Liver (tissue), 9 donors: Measurements from ENCODE around the gene STUM. TPM values are rescaled to one million over a fixed set of nuclear protein-coding genes. Genes with fewer than 3 reads are reported as not detected.

Experiments
- DNase-seq: peaks from one replicate; pipeline ENCODE4 v3.0.0-alpha.2; 2017; ENCODE audit warnings: low spot score
- H3K27ac ChIP-seq, 2 donors: one replicate each; pipeline ENCODE4 v1.7.0; 2013; ENCODE audit warnings: inconsistent platforms in 2 of 2, low read length in 2 of 2, control low read depth in 1 of 2, low read depth in 1 of 2, mild to moderate bottlenecking in 1 of 2
- H3K27me3 ChIP-seq, 4 donors: one replicate each; pipeline versions ENCODE4 v1.6.1 to v1.7.0; 2013; ENCODE audit warnings: low read length in 3 of 4, inconsistent platforms in 1 of 4, mild to moderate bottlenecking in 1 of 4, moderate library complexity in 1 of 4; ENCODE audit not compliant: control insufficient read depth in 4 of 4, insufficient read depth in 4 of 4
- H3K36me3 ChIP-seq, 4 donors: one replicate each; pipeline versions ENCODE4 v1.6.1 to v1.7.0; 2013; ENCODE audit warnings: low read length in 3 of 4, mild to moderate bottlenecking in 3 of 4, low read depth in 1 of 4, moderate library complexity in 1 of 4; ENCODE audit not compliant: control insufficient read depth in 4 of 4, insufficient read depth in 3 of 4
- H3K4me1 ChIP-seq, 4 donors: one replicate each; pipeline versions ENCODE4 v1.6.1 to v1.7.0; 2013; ENCODE audit warnings: low read length in 3 of 4, mild to moderate bottlenecking in 3 of 4, moderate library complexity in 1 of 4; ENCODE audit not compliant: control insufficient read depth in 4 of 4, insufficient read depth in 4 of 4
- H3K4me3 ChIP-seq, 3 donors: one replicate each; pipeline versions ENCODE4 v1.6.1 to v1.7.0; 2013; ENCODE audit warnings: low read length in 3 of 3, control low read depth in 1 of 3, low read depth in 1 of 3, mild to moderate bottlenecking in 1 of 3
- H3K9ac ChIP-seq, 2 donors: one replicate each; pipeline ENCODE4 v1.7.0; 2013; ENCODE audit warnings: low read length in 2 of 2, mild to moderate bottlenecking in 2 of 2, moderate library complexity in 2 of 2, control low read depth in 1 of 2, low read depth in 1 of 2
- H3K9me3 ChIP-seq, 4 donors: one replicate each; pipeline versions ENCODE4 v1.6.1 to v1.7.0; 2013; ENCODE audit warnings: low read length in 3 of 4; ENCODE audit not compliant: control insufficient read depth in 4 of 4
- EGR1 ChIP-seq, 2 donors: IDR thresholded peaks; 2 replicates each; pipeline ENCODE4 v1.6.1; 2016 to 2018; ENCODE audit warnings: antibody characterized with exemption in 2 of 2, low read depth in 2 of 2
- FOXA1 ChIP-seq: IDR thresholded peaks from 2 replicates; pipeline ENCODE4 v1.6.1; 2016; ENCODE audit warnings: antibody characterized with exemption
- FOXA2 ChIP-seq: IDR thresholded peaks from 2 replicates; pipeline ENCODE4 v1.6.1; 2016; ENCODE audit warnings: antibody characterized with exemption
- GABPA ChIP-seq, 2 donors: IDR thresholded peaks in 1 of 2; conservative IDR thresholded peaks in 1 of 2; 2 replicates each; pipeline ENCODE4 v1.6.1; 2016; ENCODE audit warnings: antibody characterized with exemption in 2 of 2, mild to moderate bottlenecking in 1 of 2, moderate library complexity in 1 of 2
- HNF4A ChIP-seq, 2 donors: conservative IDR thresholded peaks; 2 replicates each; pipeline ENCODE4 v1.6.1; 2016; ENCODE audit warnings: antibody characterized with exemption in 2 of 2, mild to moderate bottlenecking in 2 of 2
- HNF4G ChIP-seq: IDR thresholded peaks from 2 replicates; pipeline ENCODE4 v1.6.1; 2016; ENCODE audit warnings: antibody characterized with exemption
- JUND ChIP-seq, 2 donors: IDR thresholded peaks; 2 replicates each; pipeline ENCODE4 v1.6.1; 2016; ENCODE audit warnings: antibody characterized with exemption in 2 of 2
- NR2F2 ChIP-seq: IDR thresholded peaks from 2 replicates; pipeline ENCODE4 v1.6.1; 2016; ENCODE audit warnings: antibody characterized with exemption
- RAD21 ChIP-seq, 2 donors: IDR thresholded peaks; 2 replicates each; pipeline ENCODE4 v1.6.1; 2016; ENCODE audit warnings: antibody characterized with exemption in 2 of 2, mild to moderate bottlenecking in 2 of 2
- RXRA ChIP-seq, 2 donors: IDR thresholded peaks; 2 replicates each; pipeline ENCODE4 v1.6.1; 2017 to 2018; ENCODE audit warnings: antibody characterized with exemption in 2 of 2, mild to moderate bottlenecking in 1 of 2
- SP1 ChIP-seq: IDR thresholded peaks from 2 replicates; pipeline ENCODE4 v1.6.1; 2018; ENCODE audit warnings: antibody characterized with exemption, mild to moderate bottlenecking
- TAF1 ChIP-seq: conservative IDR thresholded peaks from 2 replicates; pipeline ENCODE4 v1.6.1; 2016; ENCODE audit warnings: antibody characterized with exemption, mild to moderate bottlenecking
- YY1 ChIP-seq: IDR thresholded peaks from 2 replicates; pipeline ENCODE4 v1.6.1; 2016; ENCODE audit warnings: antibody characterized with exemption, mild to moderate bottlenecking
- WGBS: extraction: QIAGEN DNeasy Blood & Tissue Kit; methylation state at CpG from one replicate; pipeline ENCODE4 v1.1.7; 2013; 5-methylcytosine and 5-hydroxymethylcytosine counted together
- polyA plus RNA-seq, 2 donors: library from polyadenylated mRNA; stranded (reverse) in 1 of 2; unstranded in 1 of 2; fragments of 200-250 nt in 1 of 2; fragments of >200 nt in 1 of 2; fragmentation: Nextera tagmentation in 1 of 2; extraction: Ambion mirVana in 1 of 2; gene quantifications; one replicate each; pipeline versions ENCODE4 v1.2.1 to v1.2.3, GENCODE V29; 2013 to 2015
- total RNA-seq, 2 donors: library from RNA; depleted of rRNA; stranded (reverse); fragments of >200 nt; gene quantifications; one replicate each; pipeline ENCODE4 v1.2.3, GENCODE V29; 2014
- TF ChIP-seq, protein P1 (sequence below): IDR thresholded peaks from 2 replicates; pipeline ENCODE4 v1.6.1; 2016; ENCODE audit warnings: antibody characterized with exemption
- TF ChIP-seq, protein P2 (sequence below): IDR thresholded peaks from 2 replicates; pipeline ENCODE4 v1.6.1; 2016; ENCODE audit warnings: antibody characterized with exemption
- TF ChIP-seq, protein P3 (sequence below): fragments of 150-350 bp; IDR thresholded peaks from 2 replicates; pipeline ENCODE4 v1.5.1; 2017; ENCODE audit warnings: improper control_type of control experiment, low read depth, low read length; ENCODE audit not compliant: missing input control
- TF ChIP-seq, protein P4 (sequence below): IDR thresholded peaks from 2 replicates; pipeline ENCODE4 v1.6.1; 2016; ENCODE audit warnings: antibody characterized with exemption, mild to moderate bottlenecking
- TF ChIP-seq, protein P5 (sequence below): IDR thresholded peaks from 2 replicates; pipeline ENCODE4 v1.6.1; 2016; ENCODE audit warnings: antibody characterized with exemption
- donor health status: healthy.
- donor health status: healthy.
- donor health status: healthy.
- donor health status: healthy.
- donor health status: healthy.

Gene STUM
- total and polyA plus RNA-seq, 4 donors = 0.03 to 0.14 (median 0.07) TPM

DNA sequence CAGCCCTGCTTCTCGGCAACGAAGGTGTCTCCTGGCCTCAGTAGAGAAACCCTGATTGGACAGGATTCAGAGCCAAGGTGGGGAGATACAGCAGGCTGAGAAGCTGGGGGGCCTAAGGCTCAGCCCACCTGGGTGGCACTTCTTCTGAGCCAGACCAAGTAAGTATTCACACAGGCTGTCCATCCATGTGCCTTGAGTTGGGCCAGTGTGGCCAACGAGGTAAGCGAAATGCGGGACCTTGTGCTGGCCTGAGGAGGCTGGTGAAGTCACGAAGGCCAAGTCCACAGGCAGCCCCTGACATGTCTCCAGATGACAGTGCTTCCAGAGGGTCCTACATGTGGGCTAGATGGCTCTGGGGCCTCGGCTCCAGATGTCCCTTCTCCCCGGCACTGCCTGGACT is 99.2 kb downstream of the STUM start:
- TF ChIP-seq RAD21 (IDR thresholded peaks at IDR 0.05) (no peak), RXRA (IDR thresholded peaks at IDR 0.05) (no peak), SP1 (no peak)
- Histone ChIP-seq H3K4me3 (no peak overlapping the region), H3K9me3 (no peaks in the 10 kb centered on the region), H3K36me3 (peaks cover 0 to 3% (median 0%) of the 10 kb centered on the region in 4 donors), H3K27ac (no peak overlapping the region), H3K4me1 (peaks cover 0 to 3% (median 0%) of the 10 kb centered on the region in 4 donors), H3K27me3 (no peaks in the 10 kb centered on the region), H3K9ac (no peak overlapping the region)
- no peak for DNase-seq
- WGBS = 94% methylated on average over 8 of the region's 8 CpGs

DNA sequence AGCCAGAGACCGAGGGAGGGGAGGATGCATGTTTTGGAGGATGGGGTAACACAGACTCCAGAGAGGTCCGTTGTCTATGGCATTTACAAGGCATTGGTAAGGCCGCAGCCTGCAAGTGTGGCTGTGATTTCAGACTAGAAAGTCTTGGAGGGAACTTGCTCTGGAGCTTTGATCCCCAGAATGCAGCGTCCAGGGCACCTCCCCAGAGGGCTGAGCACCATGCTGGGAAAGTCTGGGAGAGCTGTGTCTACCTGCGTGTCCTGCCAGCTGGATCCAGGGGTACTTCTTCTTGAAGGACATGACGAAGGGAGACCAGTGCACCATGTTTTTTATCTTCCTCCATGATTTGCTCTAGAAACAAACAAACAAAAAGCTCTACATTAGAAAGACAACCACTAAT is 99.9 kb downstream of the STUM start:
- H3K9me3 ChIP-seq = no peaks in the 10 kb centered on the region
- no peak overlapping the region for H3K27ac ChIP-seq
- no peak overlapping the region for H3K9ac ChIP-seq
- no peak overlapping the region for H3K4me3 ChIP-seq
- peaks cover 0 to 3% (median 0%) of the 10 kb centered on the region in 4 donors for H3K4me1 ChIP-seq
- DNase-seq = no peak
- H3K27me3 ChIP-seq = no peaks in the 10 kb centered on the region
- no peak for TF ChIP-seq HNF4A (conservative IDR thresholded peaks at IDR 0.05)
- TF ChIP-seq RXRA (IDR thresholded peaks at IDR 0.05) = no peak
- TF ChIP-seq TAF1 = no peak
- no peak for TF ChIP-seq EGR1 (IDR thresholded peaks at IDR 0.05; ENCODE audit: low read depth in 2 of 2)
- TF ChIP-seq, protein P1, sequence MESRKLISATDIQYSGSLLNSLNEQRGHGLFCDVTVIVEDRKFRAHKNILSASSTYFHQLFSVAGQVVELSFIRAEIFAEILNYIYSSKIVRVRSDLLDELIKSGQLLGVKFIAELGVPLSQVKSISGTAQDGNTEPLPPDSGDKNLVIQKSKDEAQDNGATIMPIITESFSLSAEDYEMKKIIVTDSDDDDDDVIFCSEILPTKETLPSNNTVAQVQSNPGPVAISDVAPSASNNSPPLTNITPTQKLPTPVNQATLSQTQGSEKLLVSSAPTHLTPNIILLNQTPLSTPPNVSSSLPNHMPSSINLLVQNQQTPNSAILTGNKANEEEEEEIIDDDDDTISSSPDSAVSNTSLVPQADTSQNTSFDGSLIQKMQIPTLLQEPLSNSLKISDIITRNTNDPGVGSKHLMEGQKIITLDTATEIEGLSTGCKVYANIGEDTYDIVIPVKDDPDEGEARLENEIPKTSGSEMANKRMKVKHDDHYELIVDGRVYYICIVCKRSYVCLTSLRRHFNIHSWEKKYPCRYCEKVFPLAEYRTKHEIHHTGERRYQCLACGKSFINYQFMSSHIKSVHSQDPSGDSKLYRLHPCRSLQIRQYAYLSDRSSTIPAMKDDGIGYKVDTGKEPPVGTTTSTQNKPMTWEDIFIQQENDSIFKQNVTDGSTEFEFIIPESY = no peak
- TF ChIP-seq, protein P2, sequence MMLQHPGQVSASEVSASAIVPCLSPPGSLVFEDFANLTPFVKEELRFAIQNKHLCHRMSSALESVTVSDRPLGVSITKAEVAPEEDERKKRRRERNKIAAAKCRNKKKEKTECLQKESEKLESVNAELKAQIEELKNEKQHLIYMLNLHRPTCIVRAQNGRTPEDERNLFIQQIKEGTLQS = no peak
- TF ChIP-seq, protein P3, sequence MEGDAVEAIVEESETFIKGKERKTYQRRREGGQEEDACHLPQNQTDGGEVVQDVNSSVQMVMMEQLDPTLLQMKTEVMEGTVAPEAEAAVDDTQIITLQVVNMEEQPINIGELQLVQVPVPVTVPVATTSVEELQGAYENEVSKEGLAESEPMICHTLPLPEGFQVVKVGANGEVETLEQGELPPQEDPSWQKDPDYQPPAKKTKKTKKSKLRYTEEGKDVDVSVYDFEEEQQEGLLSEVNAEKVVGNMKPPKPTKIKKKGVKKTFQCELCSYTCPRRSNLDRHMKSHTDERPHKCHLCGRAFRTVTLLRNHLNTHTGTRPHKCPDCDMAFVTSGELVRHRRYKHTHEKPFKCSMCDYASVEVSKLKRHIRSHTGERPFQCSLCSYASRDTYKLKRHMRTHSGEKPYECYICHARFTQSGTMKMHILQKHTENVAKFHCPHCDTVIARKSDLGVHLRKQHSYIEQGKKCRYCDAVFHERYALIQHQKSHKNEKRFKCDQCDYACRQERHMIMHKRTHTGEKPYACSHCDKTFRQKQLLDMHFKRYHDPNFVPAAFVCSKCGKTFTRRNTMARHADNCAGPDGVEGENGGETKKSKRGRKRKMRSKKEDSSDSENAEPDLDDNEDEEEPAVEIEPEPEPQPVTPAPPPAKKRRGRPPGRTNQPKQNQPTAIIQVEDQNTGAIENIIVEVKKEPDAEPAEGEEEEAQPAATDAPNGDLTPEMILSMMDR = no peak
- TF ChIP-seq HNF4G = no peak
- TF ChIP-seq, protein P4, sequence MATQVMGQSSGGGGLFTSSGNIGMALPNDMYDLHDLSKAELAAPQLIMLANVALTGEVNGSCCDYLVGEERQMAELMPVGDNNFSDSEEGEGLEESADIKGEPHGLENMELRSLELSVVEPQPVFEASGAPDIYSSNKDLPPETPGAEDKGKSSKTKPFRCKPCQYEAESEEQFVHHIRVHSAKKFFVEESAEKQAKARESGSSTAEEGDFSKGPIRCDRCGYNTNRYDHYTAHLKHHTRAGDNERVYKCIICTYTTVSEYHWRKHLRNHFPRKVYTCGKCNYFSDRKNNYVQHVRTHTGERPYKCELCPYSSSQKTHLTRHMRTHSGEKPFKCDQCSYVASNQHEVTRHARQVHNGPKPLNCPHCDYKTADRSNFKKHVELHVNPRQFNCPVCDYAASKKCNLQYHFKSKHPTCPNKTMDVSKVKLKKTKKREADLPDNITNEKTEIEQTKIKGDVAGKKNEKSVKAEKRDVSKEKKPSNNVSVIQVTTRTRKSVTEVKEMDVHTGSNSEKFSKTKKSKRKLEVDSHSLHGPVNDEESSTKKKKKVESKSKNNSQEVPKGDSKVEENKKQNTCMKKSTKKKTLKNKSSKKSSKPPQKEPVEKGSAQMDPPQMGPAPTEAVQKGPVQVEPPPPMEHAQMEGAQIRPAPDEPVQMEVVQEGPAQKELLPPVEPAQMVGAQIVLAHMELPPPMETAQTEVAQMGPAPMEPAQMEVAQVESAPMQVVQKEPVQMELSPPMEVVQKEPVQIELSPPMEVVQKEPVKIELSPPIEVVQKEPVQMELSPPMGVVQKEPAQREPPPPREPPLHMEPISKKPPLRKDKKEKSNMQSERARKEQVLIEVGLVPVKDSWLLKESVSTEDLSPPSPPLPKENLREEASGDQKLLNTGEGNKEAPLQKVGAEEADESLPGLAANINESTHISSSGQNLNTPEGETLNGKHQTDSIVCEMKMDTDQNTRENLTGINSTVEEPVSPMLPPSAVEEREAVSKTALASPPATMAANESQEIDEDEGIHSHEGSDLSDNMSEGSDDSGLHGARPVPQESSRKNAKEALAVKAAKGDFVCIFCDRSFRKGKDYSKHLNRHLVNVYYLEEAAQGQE = no peak
- TF ChIP-seq GABPA (IDR thresholded peaks at IDR 0.05 in 1 of 2, conservative IDR thresholded peaks at IDR 0.05 in 1 of 2) = no peak
- TF ChIP-seq, protein P5, sequence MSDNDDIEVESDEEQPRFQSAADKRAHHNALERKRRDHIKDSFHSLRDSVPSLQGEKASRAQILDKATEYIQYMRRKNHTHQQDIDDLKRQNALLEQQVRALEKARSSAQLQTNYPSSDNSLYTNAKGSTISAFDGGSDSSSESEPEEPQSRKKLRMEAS = no peak
- TF ChIP-seq FOXA1 = no peak
- TF ChIP-seq NR2F2 = no peak
- TF ChIP-seq YY1 = no peak
- no peak for TF ChIP-seq FOXA2
- no peak for TF ChIP-seq JUND (IDR thresholded peaks at IDR 0.05)
- TF ChIP-seq SP1 = no peak
- no peak for TF ChIP-seq RAD21 (IDR thresholded peaks at IDR 0.05)
- 91% methylated on average over 6 of the region's 6 CpGs for WGBS
- H3K36me3 ChIP-seq = peaks cover 0 to 3% (median 0%) of the 10 kb centered on the region in 4 donors
